ENCODE results near the gene ADORA1. TPM values are rescaled to one million over a fixed set of nuclear protein-coding genes. Genes with fewer than 3 reads are reported as not detected.

The ADORA1 gene
- total RNA-seq, 1 experiment from 2014 or later: 1.2 TPM

DNA sequence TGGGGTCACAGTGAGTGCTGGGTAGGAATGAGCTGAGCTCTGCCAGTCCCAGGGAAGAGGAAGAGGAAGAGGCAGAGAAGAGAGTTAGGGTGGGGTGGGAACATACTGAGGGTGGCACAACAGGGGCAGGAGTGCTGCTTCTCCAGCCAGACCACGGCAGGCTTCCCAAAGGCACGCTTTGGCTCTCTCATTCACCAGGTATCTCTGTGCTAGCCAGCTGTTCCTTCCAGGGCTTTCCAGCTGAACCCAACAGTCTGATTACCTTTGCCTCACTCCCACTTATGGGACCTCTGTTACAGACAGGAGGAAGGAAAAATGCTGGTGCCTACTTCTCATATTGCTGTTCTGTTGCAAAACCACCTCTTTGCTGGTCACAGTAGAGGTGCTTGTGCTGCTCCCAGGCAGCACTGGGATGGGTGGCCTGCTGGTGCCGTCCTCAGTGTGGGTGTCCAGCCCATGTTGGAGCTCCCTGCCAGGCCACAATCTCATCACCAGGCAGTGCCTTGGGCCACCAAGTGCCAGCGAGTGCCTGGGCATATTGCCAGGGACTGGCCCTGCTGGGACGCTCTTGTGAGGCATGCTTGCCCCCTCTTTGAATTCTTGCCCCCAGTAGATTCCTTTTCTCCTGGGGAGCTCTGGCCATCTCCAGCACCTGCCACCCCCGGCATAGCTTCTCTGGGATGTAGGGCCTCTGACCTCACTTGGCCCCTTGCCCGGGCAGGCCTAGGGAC is 2.1 kb downstream of the ADORA1 start:
- TF ChIP-seq EZH2 (IDR thresholded peaks at IDR 0.05; ENCODE audit: borderline replicate concordance, low read depth, low read length, poor library complexity, severe bottlenecking): no peak
- TF ChIP-seq, protein P1, sequence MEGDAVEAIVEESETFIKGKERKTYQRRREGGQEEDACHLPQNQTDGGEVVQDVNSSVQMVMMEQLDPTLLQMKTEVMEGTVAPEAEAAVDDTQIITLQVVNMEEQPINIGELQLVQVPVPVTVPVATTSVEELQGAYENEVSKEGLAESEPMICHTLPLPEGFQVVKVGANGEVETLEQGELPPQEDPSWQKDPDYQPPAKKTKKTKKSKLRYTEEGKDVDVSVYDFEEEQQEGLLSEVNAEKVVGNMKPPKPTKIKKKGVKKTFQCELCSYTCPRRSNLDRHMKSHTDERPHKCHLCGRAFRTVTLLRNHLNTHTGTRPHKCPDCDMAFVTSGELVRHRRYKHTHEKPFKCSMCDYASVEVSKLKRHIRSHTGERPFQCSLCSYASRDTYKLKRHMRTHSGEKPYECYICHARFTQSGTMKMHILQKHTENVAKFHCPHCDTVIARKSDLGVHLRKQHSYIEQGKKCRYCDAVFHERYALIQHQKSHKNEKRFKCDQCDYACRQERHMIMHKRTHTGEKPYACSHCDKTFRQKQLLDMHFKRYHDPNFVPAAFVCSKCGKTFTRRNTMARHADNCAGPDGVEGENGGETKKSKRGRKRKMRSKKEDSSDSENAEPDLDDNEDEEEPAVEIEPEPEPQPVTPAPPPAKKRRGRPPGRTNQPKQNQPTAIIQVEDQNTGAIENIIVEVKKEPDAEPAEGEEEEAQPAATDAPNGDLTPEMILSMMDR (conservative IDR thresholded peaks at IDR 0.05; ENCODE audit: low read depth, low read length): no peak
- H3K27me3 ChIP-seq (replicated peaks; ENCODE audit: insufficient read depth, low read depth, low read length, poor library complexity): peaks cover 23% of the 10 kb centered on the region
- ChIA-PET POLR2A (ENCODE audit: low non-redundant PET) (no interaction called here), CTCF (no interaction called here)
- peaks cover 15% of the 10 kb centered on the region for H3K4me1 ChIP-seq (ENCODE audit: insufficient read depth, low read length, poor library complexity, severe bottlenecking)
- no peak overlapping the region for H3K27ac ChIP-seq (ENCODE audit: low read depth, low read length, poor library complexity, severe bottlenecking)
- no TSS peak for BruUV-seq (replicated peaks)
- intact Hi-C loops (cut with micrococcal nuclease; ENCODE audit: unreplicated experiment): no loop called here
- H3K4me3 ChIP-seq (ENCODE audit: low read depth, low read length, poor library complexity, severe bottlenecking): no peak overlapping the region
- DNase-seq (ENCODE audit: low spot score): no peak
- H3K36me3 ChIP-seq (ENCODE audit: insufficient read depth, low read length, poor library complexity, severe bottlenecking): no peaks in the 10 kb centered on the region
- H3K9me3 ChIP-seq (ENCODE audit: low read depth, low read length, poor library complexity, severe bottlenecking): no peaks in the 10 kb centered on the region

DNA sequence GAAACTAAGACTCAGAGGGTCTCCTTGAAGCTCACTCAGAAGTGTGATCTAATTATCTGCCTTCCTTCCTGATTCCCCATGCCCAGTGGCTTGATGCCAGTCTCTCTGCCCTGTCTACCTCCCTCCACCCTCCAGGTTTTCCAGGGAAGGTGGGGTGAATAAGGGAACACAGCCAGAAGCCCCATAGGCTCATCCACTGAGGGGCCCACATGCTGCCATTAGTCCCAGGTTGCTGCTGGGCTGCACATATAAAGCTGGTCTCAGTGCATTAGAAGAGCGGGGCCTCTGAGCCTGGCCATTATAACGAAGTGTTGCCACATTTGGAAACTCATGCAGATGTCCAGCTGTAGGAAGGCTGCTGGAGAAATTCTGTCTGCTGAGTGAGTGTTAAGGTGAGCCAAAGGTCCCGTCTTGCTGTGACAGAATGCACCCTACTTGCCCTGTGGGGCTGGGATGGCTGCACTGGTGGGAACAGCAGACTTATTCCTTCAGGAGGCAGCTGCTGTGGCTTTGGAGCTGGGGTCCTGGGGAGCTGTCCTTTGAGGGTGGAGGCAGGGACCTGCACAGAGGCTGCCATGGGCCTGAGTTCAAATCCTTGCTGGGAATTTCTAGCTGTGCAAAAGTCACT is 2.9 kb downstream of the ADORA1 start:
- Histone ChIP-seq H3K4me3 (ENCODE audit: low read depth, low read length, poor library complexity, severe bottlenecking) (no peak overlapping the region), H3K9me3 (ENCODE audit: low read depth, low read length, poor library complexity, severe bottlenecking) (no peaks in the 10 kb centered on the region), H3K27me3 (replicated peaks; ENCODE audit: insufficient read depth, low read depth, low read length, poor library complexity) (peaks cover 23% of the 10 kb centered on the region), H3K27ac (ENCODE audit: low read depth, low read length, poor library complexity, severe bottlenecking) (no peak overlapping the region), H3K36me3 (ENCODE audit: insufficient read depth, low read length, poor library complexity, severe bottlenecking) (no peaks in the 10 kb centered on the region), H3K4me1 (ENCODE audit: insufficient read depth, low read length, poor library complexity, severe bottlenecking) (peaks cover 15% of the 10 kb centered on the region)
- no TSS peak for BruUV-seq (replicated peaks)
- TF ChIP-seq, protein P1 (conservative IDR thresholded peaks at IDR 0.05; ENCODE audit: low read depth, low read length): no peak
- no peak for TF ChIP-seq EZH2 (IDR thresholded peaks at IDR 0.05; ENCODE audit: borderline replicate concordance, low read depth, low read length, poor library complexity, severe bottlenecking)
- POLR2A ChIA-PET (ENCODE audit: low non-redundant PET): no interaction called here
- DNase-seq (ENCODE audit: low spot score): no peak
- CTCF ChIA-PET: no interaction called here
- intact Hi-C loops (cut with micrococcal nuclease; ENCODE audit: unreplicated experiment): no loop called here

DNA sequence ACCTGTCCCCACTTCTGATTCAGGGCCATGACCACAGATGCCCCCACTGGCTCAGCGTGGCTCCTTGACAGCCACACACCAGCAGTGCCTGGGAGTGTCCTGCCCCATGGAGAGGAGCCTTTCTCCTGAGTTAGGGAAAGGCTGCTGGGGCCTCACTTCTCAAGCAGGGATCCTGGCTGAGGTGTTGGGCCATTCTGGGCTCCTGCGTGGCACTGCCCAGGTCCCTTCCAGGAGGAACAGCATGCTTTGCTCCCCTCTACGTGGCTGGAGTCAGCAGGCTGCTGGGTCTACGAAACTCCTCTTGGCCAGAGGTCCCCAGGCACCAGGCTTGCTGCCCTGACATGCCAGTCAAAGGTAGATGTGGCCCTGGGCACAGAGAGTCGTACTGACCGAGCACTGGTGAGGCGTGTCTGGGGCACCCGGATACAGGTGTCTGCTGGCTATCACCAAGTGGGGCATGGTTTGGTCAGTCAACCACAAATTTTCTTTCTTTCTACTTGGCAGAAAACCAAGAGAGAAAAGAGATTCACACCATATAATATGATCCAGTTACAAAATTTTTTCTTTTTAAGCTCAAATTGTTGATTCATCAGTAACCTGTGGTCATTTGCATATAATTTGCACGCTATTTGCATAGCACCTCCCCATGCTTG is 4.1 kb downstream of the ADORA1 start:
- Histone ChIP-seq H3K27me3 (replicated peaks; ENCODE audit: insufficient read depth, low read depth, low read length, poor library complexity) (peaks cover 21% of the 10 kb centered on the region), H3K4me1 (ENCODE audit: insufficient read depth, low read length, poor library complexity, severe bottlenecking) (peaks cover 15% of the 10 kb centered on the region), H3K9me3 (ENCODE audit: low read depth, low read length, poor library complexity, severe bottlenecking) (no peaks in the 10 kb centered on the region), H3K4me3 (ENCODE audit: low read depth, low read length, poor library complexity, severe bottlenecking) (no peak overlapping the region), H3K27ac (ENCODE audit: low read depth, low read length, poor library complexity, severe bottlenecking) (no peak overlapping the region), H3K36me3 (ENCODE audit: insufficient read depth, low read length, poor library complexity, severe bottlenecking) (no peaks in the 10 kb centered on the region)
- no peak for TF ChIP-seq EZH2 (IDR thresholded peaks at IDR 0.05; ENCODE audit: borderline replicate concordance, low read depth, low read length, poor library complexity, severe bottlenecking)
- TF ChIP-seq, protein P1 (conservative IDR thresholded peaks at IDR 0.05; ENCODE audit: low read depth, low read length): no peak
- no TSS peak for BruUV-seq (replicated peaks)
- no peak for DNase-seq (ENCODE audit: low spot score)
- POLR2A ChIA-PET (ENCODE audit: low non-redundant PET): no interaction called here
- intact Hi-C loops (cut with micrococcal nuclease; ENCODE audit: unreplicated experiment): no loop called here
- CTCF ChIA-PET: no interaction called here
